ENCODE measurements around the gene GINS3.

The GINS3 gene

DNA sequence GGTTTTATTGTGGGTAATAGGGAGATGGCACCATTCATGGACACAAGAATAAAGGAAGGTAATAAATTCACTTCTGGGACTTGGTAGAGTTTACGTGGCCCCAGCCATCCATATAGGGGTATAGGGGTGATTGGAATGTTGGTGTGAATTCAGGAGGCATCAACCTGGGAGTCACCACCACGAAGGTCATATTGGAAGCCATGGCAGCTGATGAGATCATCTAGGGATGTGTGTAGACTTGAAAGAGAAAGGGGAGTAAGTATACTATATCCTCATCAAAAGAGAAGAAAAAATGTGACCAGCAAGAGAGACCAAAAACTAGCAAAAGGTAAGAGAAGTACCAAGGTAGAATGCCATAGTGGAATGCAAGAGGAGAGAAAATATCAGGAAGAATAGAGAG lies 26.6 kb upstream of the GINS3 start:
- Histone ChIP-seq H3K27me3 (ENCODE audit: insufficient read depth, low read length, poor library complexity, severe bottlenecking) (peaks cover 7% of the 10 kb centered on the region), H3K9ac (ENCODE audit: low read depth, low read length, poor library complexity, severe bottlenecking) (no peak overlapping the region), H4K20me1 (ENCODE audit: insufficient read depth, low read length, poor library complexity, severe bottlenecking) (no peaks in the 10 kb centered on the region), H3K9me3 (ENCODE audit: insufficient read depth, low read depth, low read length) (no peaks in the 10 kb centered on the region), H3K79me2 (ENCODE audit: insufficient read depth, low read length) (no peaks in the 10 kb centered on the region), H3K36me3 (ENCODE audit: insufficient read depth, low read length) (no peaks in the 10 kb centered on the region), H3K4me2 (ENCODE audit: low read depth, low read length, poor library complexity, severe bottlenecking) (no peak overlapping the region), H3K4me3 (ENCODE audit: low read length, poor library complexity, severe bottlenecking) (no peak overlapping the region), H3K9me2 (replicated peaks; ENCODE audit: low read depth, low read length) (no peaks in the 10 kb centered on the region), H3K4me1 (ENCODE audit: insufficient read depth, low read length, poor library complexity, severe bottlenecking) (no peaks in the 10 kb centered on the region), H3F3A (ENCODE audit: low read depth) (no peaks in the 10 kb centered on the region), H2AFZ (ENCODE audit: low read length) (no peak overlapping the region)
- TF ChIP-seq EZH2phosphoT487 (IDR thresholded peaks at IDR 0.05; ENCODE audit: borderline replicate concordance): no peak
- TF ChIP-seq, protein P1, sequence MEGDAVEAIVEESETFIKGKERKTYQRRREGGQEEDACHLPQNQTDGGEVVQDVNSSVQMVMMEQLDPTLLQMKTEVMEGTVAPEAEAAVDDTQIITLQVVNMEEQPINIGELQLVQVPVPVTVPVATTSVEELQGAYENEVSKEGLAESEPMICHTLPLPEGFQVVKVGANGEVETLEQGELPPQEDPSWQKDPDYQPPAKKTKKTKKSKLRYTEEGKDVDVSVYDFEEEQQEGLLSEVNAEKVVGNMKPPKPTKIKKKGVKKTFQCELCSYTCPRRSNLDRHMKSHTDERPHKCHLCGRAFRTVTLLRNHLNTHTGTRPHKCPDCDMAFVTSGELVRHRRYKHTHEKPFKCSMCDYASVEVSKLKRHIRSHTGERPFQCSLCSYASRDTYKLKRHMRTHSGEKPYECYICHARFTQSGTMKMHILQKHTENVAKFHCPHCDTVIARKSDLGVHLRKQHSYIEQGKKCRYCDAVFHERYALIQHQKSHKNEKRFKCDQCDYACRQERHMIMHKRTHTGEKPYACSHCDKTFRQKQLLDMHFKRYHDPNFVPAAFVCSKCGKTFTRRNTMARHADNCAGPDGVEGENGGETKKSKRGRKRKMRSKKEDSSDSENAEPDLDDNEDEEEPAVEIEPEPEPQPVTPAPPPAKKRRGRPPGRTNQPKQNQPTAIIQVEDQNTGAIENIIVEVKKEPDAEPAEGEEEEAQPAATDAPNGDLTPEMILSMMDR (conservative IDR thresholded peaks at IDR 0.05; ENCODE audit: low read length): no peak

DNA sequence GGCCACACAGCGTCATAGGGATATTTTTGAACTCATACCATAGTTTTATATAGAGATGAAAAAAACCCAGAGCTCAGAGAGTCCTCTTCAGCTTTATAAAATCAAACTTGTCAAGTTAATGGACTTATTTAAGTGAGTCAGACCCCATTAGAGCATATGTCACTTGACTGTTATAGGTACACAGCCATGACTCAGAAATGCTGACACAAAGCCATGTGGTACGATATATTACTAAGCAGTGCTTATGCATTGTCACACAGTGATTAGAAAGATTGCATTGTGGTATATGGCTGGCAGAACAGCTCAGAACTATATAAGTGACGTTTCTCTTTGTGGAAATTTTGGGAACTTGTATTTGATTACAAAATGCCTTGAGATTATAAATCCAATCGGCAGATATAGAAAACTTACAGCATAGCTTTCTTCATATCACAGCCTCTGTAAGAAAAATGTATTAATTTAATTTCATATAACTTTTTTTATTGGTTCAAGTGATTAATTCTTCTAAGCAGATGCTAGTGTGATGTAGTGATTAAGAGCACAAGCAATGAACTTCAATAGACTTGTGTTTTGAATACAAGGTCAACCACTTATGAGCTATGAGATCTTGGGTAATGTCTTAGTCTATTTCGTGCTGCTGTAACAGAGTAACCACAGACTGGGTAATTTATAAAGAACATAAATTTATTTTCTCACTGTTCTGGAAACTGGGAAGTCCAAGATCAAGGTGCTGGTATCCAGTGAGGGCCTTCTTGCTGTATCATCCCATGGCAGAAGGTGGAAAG lies 25.8 kb upstream of the GINS3 start:
- Histone ChIP-seq H3K79me2 (ENCODE audit: insufficient read depth, low read length) (no peaks in the 10 kb centered on the region), H3K4me2 (ENCODE audit: low read depth, low read length, poor library complexity, severe bottlenecking) (no peak overlapping the region), H3K9ac (ENCODE audit: low read depth, low read length, poor library complexity, severe bottlenecking) (no peak overlapping the region), H2AFZ (ENCODE audit: low read length) (no peak overlapping the region), H3K9me2 (replicated peaks; ENCODE audit: low read depth, low read length) (no peaks in the 10 kb centered on the region), H3K36me3 (ENCODE audit: insufficient read depth, low read length) (no peaks in the 10 kb centered on the region), H3K4me1 (ENCODE audit: insufficient read depth, low read length, poor library complexity, severe bottlenecking) (no peaks in the 10 kb centered on the region), H3K27me3 (ENCODE audit: insufficient read depth, low read length, poor library complexity, severe bottlenecking) (peaks cover 7% of the 10 kb centered on the region), H3K9me3 (ENCODE audit: insufficient read depth, low read depth, low read length) (no peaks in the 10 kb centered on the region), H4K20me1 (ENCODE audit: insufficient read depth, low read length, poor library complexity, severe bottlenecking) (no peaks in the 10 kb centered on the region), H3K4me3 (ENCODE audit: low read length, poor library complexity, severe bottlenecking) (no peak overlapping the region), H3F3A (ENCODE audit: low read depth) (no peaks in the 10 kb centered on the region)
- no peak for TF ChIP-seq EZH2phosphoT487 (IDR thresholded peaks at IDR 0.05; ENCODE audit: borderline replicate concordance)
- TF ChIP-seq, protein P1 (conservative IDR thresholded peaks at IDR 0.05; ENCODE audit: low read length): no peak

DNA sequence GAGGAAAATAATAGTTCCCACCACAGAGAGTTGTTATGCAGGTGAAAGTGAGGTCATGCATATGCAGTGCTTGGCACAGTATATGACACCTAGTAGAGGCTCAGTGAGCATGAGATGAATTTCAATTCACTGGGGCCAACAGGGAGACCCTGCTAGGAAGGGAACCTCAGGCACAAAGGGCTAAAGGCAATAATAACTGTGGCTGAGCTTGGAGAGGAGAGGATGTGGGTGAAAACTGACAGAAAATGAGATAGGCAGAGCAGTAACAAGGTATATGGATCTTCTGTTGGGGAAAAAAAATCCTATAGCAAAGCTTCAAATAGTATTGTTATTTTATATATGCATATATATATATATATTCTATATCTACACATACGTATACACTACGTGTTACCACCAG lies 25.0 kb upstream of the GINS3 start:
- no peak overlapping the region for H3K4me2 ChIP-seq (ENCODE audit: low read depth, low read length, poor library complexity, severe bottlenecking)
- no peak overlapping the region for H2AFZ ChIP-seq (ENCODE audit: low read length)
- TF ChIP-seq, protein P1 (conservative IDR thresholded peaks at IDR 0.05; ENCODE audit: low read length): no peak
- no peak for TF ChIP-seq EZH2phosphoT487 (IDR thresholded peaks at IDR 0.05; ENCODE audit: borderline replicate concordance)
- H3F3A ChIP-seq (ENCODE audit: low read depth): no peaks in the 10 kb centered on the region
- no peaks in the 10 kb centered on the region for H4K20me1 ChIP-seq (ENCODE audit: insufficient read depth, low read length, poor library complexity, severe bottlenecking)
- no peaks in the 10 kb centered on the region for H3K36me3 ChIP-seq (ENCODE audit: insufficient read depth, low read length)
- H3K27me3 ChIP-seq (ENCODE audit: insufficient read depth, low read length, poor library complexity, severe bottlenecking): peaks cover 7% of the 10 kb centered on the region
- no peaks in the 10 kb centered on the region for H3K4me1 ChIP-seq (ENCODE audit: insufficient read depth, low read length, poor library complexity, severe bottlenecking)
- no peak overlapping the region for H3K9ac ChIP-seq (ENCODE audit: low read depth, low read length, poor library complexity, severe bottlenecking)
- H3K9me2 ChIP-seq (replicated peaks; ENCODE audit: low read depth, low read length): no peaks in the 10 kb centered on the region
- H3K79me2 ChIP-seq (ENCODE audit: insufficient read depth, low read length): no peaks in the 10 kb centered on the region
- no peaks in the 10 kb centered on the region for H3K9me3 ChIP-seq (ENCODE audit: insufficient read depth, low read depth, low read length)
- no peak overlapping the region for H3K4me3 ChIP-seq (ENCODE audit: low read length, poor library complexity, severe bottlenecking)

Data from Loucy (cell line).